Heart right ventricle (tissue), 16 donors: Measurements from ENCODE around the gene TGFBR1. TPM values are rescaled to one million over a fixed set of nuclear protein-coding genes. Genes with fewer than 3 reads are reported as not detected.

Experiments
- ATAC-seq, 8 donors: fragments of 200-7000 bp; cut with Tn5 transposase; one replicate each; pipeline ENCODE4 v1.9.1; 2020; ENCODE audit warnings: mild to moderate bottlenecking in 8 of 8, moderate library complexity in 8 of 8, moderate number of reproducible peaks in 1 of 8
- DNase-seq, 2 donors: peaks; one replicate each; pipeline ENCODE4 v3.0.0-alpha.2; 2020
- H3K27ac ChIP-seq, 10 donors: fragments of 200-600 bp; sonication (generic) in 2 of 10; one replicate each; pipeline versions ENCODE4 v1.5.0 to v1.8.0; 2020 to 2022; ENCODE audit warnings: mild to moderate bottlenecking in 3 of 10
- H3K27me3 ChIP-seq, 7 donors: fragments of 200-600 bp; one replicate each; pipeline ENCODE4 v1.8.0; 2021 to 2022; ENCODE audit warnings: mild to moderate bottlenecking in 2 of 7
- H3K36me3 ChIP-seq, 9 donors: fragments of 200-600 bp; sonication (generic) in 1 of 9; one replicate each; pipeline versions ENCODE4 v1.5.0 to v1.8.0; 2020 to 2022; ENCODE audit warnings: mild to moderate bottlenecking in 2 of 9
- H3K4me1 ChIP-seq, 9 donors: fragments of 200-600 bp; sonication (generic) in 1 of 9; one replicate each; pipeline versions ENCODE4 v1.5.0 to v1.8.0; 2020 to 2022; ENCODE audit warnings: mild to moderate bottlenecking in 4 of 9
- H3K4me3 ChIP-seq, 10 donors: fragments of 200-600 bp; sonication (generic) in 2 of 10; one replicate each; pipeline versions ENCODE4 v1.5.0 to v1.8.0; 2020 to 2022; ENCODE audit warnings: mild to moderate bottlenecking in 7 of 10, moderate library complexity in 2 of 10
- H3K9me3 ChIP-seq, 11 donors: fragments of 200-600 bp in 10 of 11; sonication (generic) in 2 of 11; one replicate each; pipeline versions ENCODE4 v1.5.0 to v1.8.0; 2013 to 2022; ENCODE audit warnings: mild to moderate bottlenecking in 2 of 11, control low read depth in 1 of 11, moderate library complexity in 1 of 11
- CTCF ChIP-seq, 9 donors: fragments of 200-600 bp; sonication (generic) in 2 of 9; IDR thresholded peaks; one replicate each; pipeline versions ENCODE4 v1.5.0 to v1.8.0; 2021 to 2022; ENCODE audit warnings: antibody characterized with exemption in 9 of 9, mild to moderate bottlenecking in 5 of 9, moderate library complexity in 1 of 9
- WGBS, 2 donors: extraction: QIAGEN DNeasy Blood & Tissue Kit; methylation state at CpG; one replicate each; pipeline ENCODE4 v1.1.7; 2013; ENCODE audit warnings: inconsistent platforms in 1 of 2; 5-methylcytosine and 5-hydroxymethylcytosine counted together
- intact Hi-C, 10 donors: fragments of 100-400 bp; cut with DNase I; formaldehyde crosslinking; loops; one replicate each; pipeline versions ENCODE4 v1.11.1 to v1.14.2; 2022
- polyA plus RNA-seq, 2 donors: library from polyadenylated mRNA; stranded (reverse); fragments of 200-250 nt; gene quantifications; one replicate each; pipeline ENCODE4 v1.2.3, GENCODE V29; 2013
- total RNA-seq, 10 donors: library from RNA; stranded (reverse); fragmentation: NEBNext Ultra II Directional in 3 of 10; extraction: Animal tissue kit (Norgen Biotek cat#: 25700) in 3 of 10; gene quantifications; one replicate each; pipeline versions ENCODE4 v1.2.1 to v1.2.4, GENCODE V29; 2021 to 2023
- donor health status: Arrhythmogenic right ventricular cardiomyopathy.
- donor health status: ischemic (EF 13 %, LVEDD 7.1; RV severe dilation, severe dysfunction).
- donor health status: healthy with polysubstance abuse.
- donor health status: DM: no; HTN: yes; CAD: no.
- donor health status: DM: no; HTN: no; CAD: no.
- donor health status: ischemic (EF 25% LVEDD 6.9; RV normal size, moderate dysfunction).
- donor health status: ischemic (EF 25% LVEDD 5.7; RV mildly dilated, moderate dysfunction).
- donor health status: healthy.
- donor health status: DM: yes; HTN: yes; CAD: no.
- donor health status: Ischemic cardiomyopathy.
- donor health status: ischemic (EF 35%, LVEDD 5.7; RV mildly dilated, moderate dysfunction).
- donor health status: nonischemic (EF 11% LVEDD 7.7; RV severe dilation, severe dysfunction).
- donor health status: DM: yes; HTN: yes; CAD: no.
- donor health status: PGD.
- donor health status: ischemic (EF 29% LVEDD 5.4; RV normal size, mild dysfunction).
- donor health status: nonischemic (EF 23%, LVEDD 6.1; RV moderate dilation, normal function).

Gene TGFBR1
- total and polyA plus RNA-seq, 12 donors = 4.9 to 25.4 (median 13.5) TPM

- Histone ChIP-seq H3K4me3 (no peak overlapping the region), H3K36me3 (no peaks in the 10 kb centered on the region), H3K4me1 (no peaks in the 10 kb centered on the region), H3K27ac (no peak overlapping the region), H3K9me3 (no peaks in the 10 kb centered on the region), H3K27me3 (peaks cover 0 to 23% (median 0%) of the 10 kb centered on the region in 7 donors)
- no peak for TF ChIP-seq CTCF (IDR thresholded peaks at IDR 0.05)
- WGBS, 2 donors = 80 to 83% methylated on average over 15 of the region's 15 CpGs
- no peak for ATAC-seq
- DNase-seq = no peak
- intact Hi-C loops = loop anchor here in 1 of 10 donors (10.0 kb wide), 1 partner anchor 1423 kb away; no protein-coding TSS in a partner anchor
Measured at GRCh38 chr9:99171225-99172123, 66.6 kb downstream of the TGFBR1 start.

- peaks cover 0 to 23% (median 0%) of the 10 kb centered on the region in 7 donors for H3K27me3 ChIP-seq
- intact Hi-C loops = loop anchor here in 1 of 10 donors (10.0 kb wide), 1 partner anchor 1422 kb away; no protein-coding TSS in a partner anchor
- ATAC-seq (no peak), DNase-seq (no peak)
- no peaks in the 10 kb centered on the region for H3K4me1 ChIP-seq
- H3K9me3 ChIP-seq = no peaks in the 10 kb centered on the region
- TF ChIP-seq CTCF (IDR thresholded peaks at IDR 0.05) = no peak
- no peaks in the 10 kb centered on the region for H3K36me3 ChIP-seq
- WGBS, 2 donors = 80 to 82% methylated on average over 10 of the region's 10 CpGs
- H3K4me3 ChIP-seq = no peak overlapping the region
- H3K27ac ChIP-seq = no peak overlapping the region
Measured at GRCh38 chr9:99172124-99173091, 67.5 kb downstream of the TGFBR1 start.

- ATAC-seq (no peak), DNase-seq (no peak)
- no peak overlapping the region for H3K4me3 ChIP-seq
- no peaks in the 10 kb centered on the region for H3K9me3 ChIP-seq
- intact Hi-C loops = loop anchor here in 1 of 10 donors (10.0 kb wide), 1 partner anchor 1421 kb away; no protein-coding TSS in a partner anchor
- TF ChIP-seq CTCF (IDR thresholded peaks at IDR 0.05) = no peak
- H3K27ac ChIP-seq = no peak overlapping the region
- peaks cover 0 to 15% (median 0%) of the 10 kb centered on the region in 7 donors for H3K27me3 ChIP-seq
- 79 to 81% methylated on average over 10 of the region's 10 CpGs for WGBS, 2 donors
- H3K36me3 ChIP-seq = no peaks in the 10 kb centered on the region
- H3K4me1 ChIP-seq = no peaks in the 10 kb centered on the region
Measured at GRCh38 chr9:99173570-99174504, 68.9 kb downstream of the TGFBR1 start.
